ENCODE measurements around the gene SLC1A2. TPM values are rescaled to one million over a fixed set of nuclear protein-coding genes. Genes with fewer than 3 reads are reported as not detected.

SLC1A2 gene
- total and polyA plus RNA-seq, 2 donors (not counting 1 experiment from before 2014, with no cell fraction given), result 1.2 to 7.6 TPM

GRCh38 chr11:35326266-35326879, 93.0 kb downstream of the SLC1A2 start:
- Histone ChIP-seq H3K9me3 (ENCODE audit: control insufficient read depth, insufficient read depth, low read depth, low read length) (no peaks in the 10 kb centered on the region), H3K27ac (ENCODE audit: insufficient read depth, low read length) (no peak overlapping the region), H3K36me3 (ENCODE audit: control insufficient read depth, insufficient read depth, low read length) (no peaks in the 10 kb centered on the region), H3K27me3 (ENCODE audit: control insufficient read depth, insufficient read depth, low read length) (no peaks in the 10 kb centered on the region), H3K4me3 (replicated peaks in 1 of 4; ENCODE audit: control extremely low read depth in 1 of 4, insufficient read depth in 1 of 4, low read depth in 3 of 4, low read length in 4 of 4) (no peak overlapping the region), H3K79me2 (ENCODE audit: control insufficient read depth, insufficient read depth, low read length) (no peaks in the 10 kb centered on the region), H4K20me1 (ENCODE audit: control insufficient read depth, extremely low read depth, insufficient read depth, low read length) (no peaks in the 10 kb centered on the region), H3K4me2 (ENCODE audit: extremely low read depth, insufficient read depth, low read length) (no peak overlapping the region), H3K4me1 (ENCODE audit: control insufficient read depth, extremely low read depth, insufficient read depth, low read length) (peaks cover 7% of the 10 kb centered on the region), H3K9ac (ENCODE audit: insufficient read depth, low read length) (no peak overlapping the region), H2AFZ (ENCODE audit: low read length) (no peak overlapping the region)
- TF ChIP-seq, protein P1, sequence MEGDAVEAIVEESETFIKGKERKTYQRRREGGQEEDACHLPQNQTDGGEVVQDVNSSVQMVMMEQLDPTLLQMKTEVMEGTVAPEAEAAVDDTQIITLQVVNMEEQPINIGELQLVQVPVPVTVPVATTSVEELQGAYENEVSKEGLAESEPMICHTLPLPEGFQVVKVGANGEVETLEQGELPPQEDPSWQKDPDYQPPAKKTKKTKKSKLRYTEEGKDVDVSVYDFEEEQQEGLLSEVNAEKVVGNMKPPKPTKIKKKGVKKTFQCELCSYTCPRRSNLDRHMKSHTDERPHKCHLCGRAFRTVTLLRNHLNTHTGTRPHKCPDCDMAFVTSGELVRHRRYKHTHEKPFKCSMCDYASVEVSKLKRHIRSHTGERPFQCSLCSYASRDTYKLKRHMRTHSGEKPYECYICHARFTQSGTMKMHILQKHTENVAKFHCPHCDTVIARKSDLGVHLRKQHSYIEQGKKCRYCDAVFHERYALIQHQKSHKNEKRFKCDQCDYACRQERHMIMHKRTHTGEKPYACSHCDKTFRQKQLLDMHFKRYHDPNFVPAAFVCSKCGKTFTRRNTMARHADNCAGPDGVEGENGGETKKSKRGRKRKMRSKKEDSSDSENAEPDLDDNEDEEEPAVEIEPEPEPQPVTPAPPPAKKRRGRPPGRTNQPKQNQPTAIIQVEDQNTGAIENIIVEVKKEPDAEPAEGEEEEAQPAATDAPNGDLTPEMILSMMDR (conservative IDR thresholded peaks at IDR 0.05 in 1 of 2, IDR thresholded peaks at IDR 0.05 in 1 of 2; ENCODE audit: low read depth in 1 of 2, low read length in 2 of 2), result no peak
- TF ChIP-seq EZH2 (IDR thresholded peaks at IDR 0.05; ENCODE audit: low read length, missing control alignments), result no peak
- DNase-seq (ENCODE audit: low read depth in 2 of 2), result no peak

GRCh38 chr11:35324981-35325380, 94.4 kb downstream of the SLC1A2 start:
- Histone ChIP-seq H3K4me1 (ENCODE audit: control insufficient read depth, extremely low read depth, insufficient read depth, low read length) (peaks cover 7% of the 10 kb centered on the region), H3K27me3 (ENCODE audit: control insufficient read depth, insufficient read depth, low read length) (no peaks in the 10 kb centered on the region), H4K20me1 (ENCODE audit: control insufficient read depth, extremely low read depth, insufficient read depth, low read length) (no peaks in the 10 kb centered on the region), H3K79me2 (ENCODE audit: control insufficient read depth, insufficient read depth, low read length) (no peaks in the 10 kb centered on the region), H3K4me2 (ENCODE audit: extremely low read depth, insufficient read depth, low read length) (no peak overlapping the region), H2AFZ (ENCODE audit: low read length) (no peak overlapping the region), H3K36me3 (ENCODE audit: control insufficient read depth, insufficient read depth, low read length) (no peaks in the 10 kb centered on the region), H3K4me3 (replicated peaks in 1 of 4; ENCODE audit: control extremely low read depth in 1 of 4, insufficient read depth in 1 of 4, low read depth in 3 of 4, low read length in 4 of 4) (no peak overlapping the region), H3K9ac (ENCODE audit: insufficient read depth, low read length) (no peak overlapping the region), H3K27ac (ENCODE audit: insufficient read depth, low read length) (no peak overlapping the region), H3K9me3 (ENCODE audit: control insufficient read depth, insufficient read depth, low read depth, low read length) (no peaks in the 10 kb centered on the region)
- DNase-seq (ENCODE audit: low read depth in 2 of 2), result peak in 1 of 2 donors; percentile 48
- TF ChIP-seq, protein P1 (conservative IDR thresholded peaks at IDR 0.05 in 1 of 2, IDR thresholded peaks at IDR 0.05 in 1 of 2; ENCODE audit: low read depth in 1 of 2, low read length in 2 of 2), result no peak
- TF ChIP-seq EZH2 (IDR thresholded peaks at IDR 0.05; ENCODE audit: low read length, missing control alignments), result no peak

DNA sequence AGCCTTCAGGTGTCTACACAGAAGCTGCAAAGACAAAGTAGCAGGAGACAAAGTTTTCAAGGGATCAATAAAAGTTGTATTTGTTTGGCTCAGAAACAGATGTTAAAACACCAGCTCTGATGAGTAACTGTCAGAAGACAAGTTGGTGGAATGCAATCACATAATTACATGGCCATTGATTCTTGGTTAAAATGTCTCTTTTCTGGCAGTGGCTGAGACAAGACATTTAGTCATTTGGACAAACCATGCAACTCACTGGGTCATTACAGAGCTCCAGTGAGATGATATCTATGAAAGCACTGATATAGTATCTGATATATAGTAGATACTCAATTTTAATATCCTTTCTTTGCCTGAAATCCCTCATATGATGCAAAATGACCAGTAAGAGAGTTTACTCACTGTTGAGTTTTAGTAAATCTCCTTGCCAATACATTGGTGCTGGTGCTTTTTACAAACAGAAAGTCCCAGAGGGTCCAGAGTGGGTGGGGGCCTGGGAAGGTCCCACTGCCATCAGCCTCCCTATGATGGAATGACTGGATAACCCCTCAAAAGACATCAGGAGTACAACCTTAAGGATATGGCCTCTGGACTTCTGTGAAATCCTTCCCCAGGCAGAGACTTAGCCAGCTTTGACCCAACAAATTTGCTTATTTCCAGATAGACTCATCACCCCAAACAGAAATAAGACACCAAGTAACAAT, 95.0 kb downstream of the SLC1A2 start:
- TF ChIP-seq EZH2 (IDR thresholded peaks at IDR 0.05; ENCODE audit: low read length, missing control alignments), result no peak
- TF ChIP-seq, protein P1 (conservative IDR thresholded peaks at IDR 0.05 in 1 of 2, IDR thresholded peaks at IDR 0.05 in 1 of 2; ENCODE audit: low read depth in 1 of 2, low read length in 2 of 2), result no peak
- H3K9ac ChIP-seq (ENCODE audit: insufficient read depth, low read length), result no peak overlapping the region
- H2AFZ ChIP-seq (ENCODE audit: low read length), result no peak overlapping the region
- no peaks in the 10 kb centered on the region for H3K36me3 ChIP-seq (ENCODE audit: control insufficient read depth, insufficient read depth, low read length)
- no peaks in the 10 kb centered on the region for H3K27me3 ChIP-seq (ENCODE audit: control insufficient read depth, insufficient read depth, low read length)
- no peak overlapping the region for H3K27ac ChIP-seq (ENCODE audit: insufficient read depth, low read length)
- no peak for DNase-seq (ENCODE audit: low read depth in 2 of 2)
- no peak overlapping the region for H3K4me2 ChIP-seq (ENCODE audit: extremely low read depth, insufficient read depth, low read length)
- no peaks in the 10 kb centered on the region for H3K79me2 ChIP-seq (ENCODE audit: control insufficient read depth, insufficient read depth, low read length)
- H4K20me1 ChIP-seq (ENCODE audit: control insufficient read depth, extremely low read depth, insufficient read depth, low read length), result no peaks in the 10 kb centered on the region
- H3K9me3 ChIP-seq (ENCODE audit: control insufficient read depth, insufficient read depth, low read depth, low read length), result no peaks in the 10 kb centered on the region
- peaks cover 8% of the 10 kb centered on the region for H3K4me1 ChIP-seq (ENCODE audit: control insufficient read depth, extremely low read depth, insufficient read depth, low read length)
- no peak overlapping the region for H3K4me3 ChIP-seq (replicated peaks in 1 of 4; ENCODE audit: control extremely low read depth in 1 of 4, insufficient read depth in 1 of 4, low read depth in 3 of 4, low read length in 4 of 4)
